Small intestine (tissue), 7 donors: ENCODE data around the gene DTX1. TPM values are rescaled to one million over a fixed set of nuclear protein-coding genes. Genes with fewer than 3 reads are reported as not detected.
A peak's percentile ranks its signal among the peaks of the same experiment; 100 is the strongest.

Experiments
- DNase-seq, 2 donors: peaks; one replicate each; pipeline versions ENCODE4 v3.0.0 to v3.0.0-alpha.2; 2013
- FAIRE-seq: peaks from 2 replicates; lab custom pipeline; 2012; peaks lifted over from hg19 to GRCh38; lab: Jason Lieb, UNC
- H3K27ac ChIP-seq, 3 donors: one replicate each; pipeline ENCODE4 v1.5.1; 2013; ENCODE audit warnings: low read length in 2 of 3, mild to moderate bottlenecking in 2 of 3, control low read depth in 1 of 3, inconsistent platforms in 1 of 3, low read depth in 1 of 3, moderate library complexity in 1 of 3
- H3K27me3 ChIP-seq, 3 donors: one replicate each; pipeline ENCODE4 v1.6.1; 2013; ENCODE audit warnings: low read length in 3 of 3, inconsistent platforms in 1 of 3; ENCODE audit not compliant: control insufficient read depth in 3 of 3, insufficient read depth in 3 of 3
- H3K36me3 ChIP-seq, 3 donors: one replicate each; pipeline ENCODE4 v1.6.1; 2013; ENCODE audit warnings: low read length in 3 of 3, inconsistent platforms in 1 of 3, low read depth in 1 of 3, mild to moderate bottlenecking in 1 of 3, moderate library complexity in 1 of 3; ENCODE audit not compliant: control insufficient read depth in 3 of 3, insufficient read depth in 2 of 3
- H3K4me1 ChIP-seq, 3 donors: one replicate each; pipeline ENCODE4 v1.6.1; 2013; ENCODE audit warnings: low read length in 2 of 3, inconsistent platforms in 1 of 3, low read depth in 1 of 3, mild to moderate bottlenecking in 1 of 3, moderate library complexity in 1 of 3; ENCODE audit not compliant: control insufficient read depth in 3 of 3, insufficient read depth in 2 of 3
- H3K4me3 ChIP-seq, 3 donors: one replicate each; pipeline ENCODE4 v1.5.1; 2013; ENCODE audit warnings: low read length in 3 of 3, control low read depth in 1 of 3, inconsistent platforms in 1 of 3, low read depth in 1 of 3, mild to moderate bottlenecking in 1 of 3, moderate library complexity in 1 of 3
- H3K9me3 ChIP-seq, 2 donors: one replicate each; pipeline ENCODE4 v1.6.1; 2013; ENCODE audit warnings: low read depth in 1 of 2, low read length in 1 of 2; ENCODE audit not compliant: control insufficient read depth in 2 of 2, insufficient read depth in 1 of 2
- WGBS, 3 donors: extraction: QIAGEN DNeasy Blood & Tissue Kit; methylation state at CpG; one replicate each; pipeline ENCODE4 v1.1.7; 2013; 5-methylcytosine and 5-hydroxymethylcytosine counted together
- polyA plus RNA-seq, 4 donors: library from polyadenylated mRNA; stranded (reverse) in 3 of 4; unstranded in 1 of 4; fragments of 200-250 nt in 3 of 4; fragments of 120-200 nt in 1 of 4; gene quantifications; one replicate each; pipeline versions ENCODE4 v1.2.1 to v1.2.3, GENCODE V29; 2013
- donor health status: healthy with polysubstance abuse.
- donor health status: control.
- donor health status: control.
- donor health status: Bipolar disorder and iron deficiency.
- donor health status: healthy.

DTX1 gene
- polyA plus RNA-seq, 4 donors, result 0.45 to 4.8 (median 4.2) TPM

GRCh38 chr12:113082486-113083148, 26.1 kb downstream of the DTX1 start:
- Histone ChIP-seq H3K4me3 (no peak overlapping the region), H3K4me1 (no peaks in the 10 kb centered on the region), H3K27me3 (peaks cover 0 to 19% (median 0%) of the 10 kb centered on the region in 3 donors), H3K27ac (no peak overlapping the region), H3K36me3 (peaks cover 0 to 4% (median 0%) of the 10 kb centered on the region in 3 donors), H3K9me3 (peaks cover 0 to 2% of the 10 kb centered on the region in 2 donors)
- FAIRE-seq (no peak), DNase-seq (no peak)
- 68 to 81% (median 72%) methylated on average over 9 of the region's 9 CpGs for WGBS, 3 donors

GRCh38 chr12:113083863-113084435, 27.4 kb downstream of the DTX1 start:
- no peaks in the 10 kb centered on the region for H3K36me3 ChIP-seq
- peaks cover 0 to 12% (median 0%) of the 10 kb centered on the region in 3 donors for H3K27me3 ChIP-seq
- peaks cover 0 to 2% of the 10 kb centered on the region in 2 donors for H3K9me3 ChIP-seq
- H3K27ac ChIP-seq, result peak overlapping the region in 1 of 3 donors; percentile 1
- H3K4me1 ChIP-seq, result no peaks in the 10 kb centered on the region
- H3K4me3 ChIP-seq, result no peak overlapping the region
- no peak for FAIRE-seq
- 77 to 84% (median 81%) methylated on average over 11 of the region's 11 CpGs for WGBS, 3 donors
- DNase-seq, result no peak

- H3K36me3 ChIP-seq, result no peaks in the 10 kb centered on the region
- WGBS, 3 donors, result 27 to 35% (median 28%) methylated on average over 17 of the region's 17 CpGs
These were observed 30.0 kb downstream of the DTX1 start for GRCh38 chr12:113086249-113087164.

GRCh38 chr12:113087193-113087592, 30.7 kb downstream of the DTX1 start:
- Histone ChIP-seq H3K27me3 (peaks cover 0 to 6% (median 0%) of the 10 kb centered on the region in 3 donors), H3K4me1 (no peaks in the 10 kb centered on the region), H3K9me3 (peaks cover 0 to 2% of the 10 kb centered on the region in 2 donors), H3K36me3 (no peaks in the 10 kb centered on the region), H3K27ac (peak overlapping the region in 2 of 3 donors; percentile 8 to 61), H3K4me3 (no peak overlapping the region)
- DNase-seq (no peak), FAIRE-seq (no peak)
- 50 to 72% (median 56%) methylated on average over 5 of the region's 5 CpGs for WGBS, 3 donors

More at GRCh38 chr12:113086249-113087164, 30.0 kb downstream of the DTX1 start:
- Histone ChIP-seq H3K4me1 (no peaks in the 10 kb centered on the region), H3K27ac (peak overlapping the region in 1 of 3 donors; percentile 61), H3K27me3 (peaks cover 0 to 6% (median 0%) of the 10 kb centered on the region in 3 donors), H3K4me3 (no peak overlapping the region), H3K9me3 (peaks cover 0 to 2% of the 10 kb centered on the region in 2 donors)
- FAIRE-seq, result no peak
- peak in 1 of 2 donors; percentile 32 for DNase-seq

- H3K4me3 ChIP-seq, result no peak overlapping the region
- peaks cover 0 to 12% (median 0%) of the 10 kb centered on the region in 3 donors for H3K27me3 ChIP-seq
- no peak for FAIRE-seq
- DNase-seq, result no peak
- peaks cover 0 to 2% of the 10 kb centered on the region in 2 donors for H3K9me3 ChIP-seq
- no peak overlapping the region for H3K27ac ChIP-seq
- H3K4me1 ChIP-seq, result no peaks in the 10 kb centered on the region
- no peaks in the 10 kb centered on the region for H3K36me3 ChIP-seq
- WGBS, 3 donors, result 85 to 90% (median 88%) methylated on average over 3 of the region's 3 CpGs
These were observed 31.5 kb downstream of the DTX1 start for GRCh38 chr12:113088037-113088436.

GRCh38 chr12:113088971-113089756, 32.6 kb downstream of the DTX1 start:
- 57 to 70% (median 68%) methylated on average over 13 of the region's 13 CpGs for WGBS, 3 donors
- DNase-seq, result peak in 1 of 2 donors; percentile 37
- H3K27me3 ChIP-seq, result peaks cover 0 to 12% (median 0%) of the 10 kb centered on the region in 3 donors

GRCh38 chr12:113089839-113090238, 33.3 kb downstream of the DTX1 start:
- Histone ChIP-seq H3K9me3 (peaks cover 0 to 2% of the 10 kb centered on the region in 2 donors), H3K4me1 (no peaks in the 10 kb centered on the region), H3K27me3 (peaks cover 0 to 12% (median 0%) of the 10 kb centered on the region in 3 donors), H3K4me3 (no peak overlapping the region), H3K27ac (peak overlapping the region in 2 of 3 donors; percentile 21 to 55), H3K36me3 (peaks cover 0 to 2% (median 0%) of the 10 kb centered on the region in 3 donors)
- FAIRE-seq (no peak), DNase-seq (no peak)

More at GRCh38 chr12:113088971-113089756, 32.6 kb downstream of the DTX1 start:
- H3K4me3 ChIP-seq, result no peak overlapping the region
- no peaks in the 10 kb centered on the region for H3K4me1 ChIP-seq
- H3K9me3 ChIP-seq, result peaks cover 0 to 2% of the 10 kb centered on the region in 2 donors
- FAIRE-seq, result no peak
- peaks cover 0 to 2% (median 0%) of the 10 kb centered on the region in 3 donors for H3K36me3 ChIP-seq
- H3K27ac ChIP-seq, result peak overlapping the region in 2 of 3 donors; percentile 55 to 66
